WTC11 (cell line): ENCODE data around the gene P2RX6.

Source experiments
- ATF6 ChIP-seq: sonication (generic); formaldehyde crosslinking; IDR thresholded peaks from 2 replicates; pipeline ENCODE4 v1.8.1; 2023; ENCODE audit warnings: mild to moderate bottlenecking, missing genetic modification reagents
- NR2C2 ChIP-seq: sonication (generic); formaldehyde crosslinking; IDR thresholded peaks from 2 replicates; pipeline ENCODE4 v1.8.0; 2022; ENCODE audit warnings: mild to moderate bottlenecking, missing genetic modification reagents

GRCh38 chr22:20980938-20981722, 33.8 kb upstream of the P2RX6 start:
- no peak for TF ChIP-seq ATF6
- TF ChIP-seq NR2C2: no peak
